NCI-H526 treated with DMSO at 0.1 percent for 48 hours (cell line): Measurements from ENCODE around the gene PLA2G4A.

Experiments used
- DNase-seq: peaks from one replicate; lab custom pipeline; 2025; lab: John Stamatoyannopoulos, UW

The PLA2G4A gene

DNA sequence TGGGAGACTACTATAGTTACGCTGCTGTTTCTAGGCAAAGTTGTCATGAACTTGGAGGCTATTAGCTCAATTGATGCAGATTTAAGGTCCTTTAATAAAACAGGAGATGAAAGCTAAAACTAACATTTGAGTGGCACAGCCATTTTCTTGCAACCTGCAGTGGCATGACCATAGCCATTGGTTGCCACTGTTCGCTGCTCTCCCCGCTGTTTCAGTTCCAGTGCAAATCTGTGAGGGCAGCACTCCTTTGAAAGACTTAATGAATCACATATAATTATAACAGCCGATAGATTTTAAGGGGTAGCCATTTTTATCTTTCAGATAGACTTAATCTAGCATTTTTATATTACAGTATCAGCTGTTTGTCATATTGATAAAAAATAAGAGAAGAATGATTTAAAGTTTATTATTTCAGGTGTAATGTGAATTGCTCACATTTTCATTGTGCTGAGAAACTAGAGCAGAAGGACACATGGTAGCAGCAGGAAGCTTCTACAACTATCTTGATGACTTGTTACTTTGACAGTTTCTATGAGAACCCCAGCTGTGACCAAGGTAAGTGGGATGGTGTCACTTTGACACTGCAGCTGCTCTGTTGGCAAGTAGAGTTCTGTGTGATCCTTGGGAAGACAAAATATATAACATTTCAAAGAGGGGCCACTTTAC lies 203.7 kb downstream of the PLA2G4A start:
- DNase-seq = no peak

DNA sequence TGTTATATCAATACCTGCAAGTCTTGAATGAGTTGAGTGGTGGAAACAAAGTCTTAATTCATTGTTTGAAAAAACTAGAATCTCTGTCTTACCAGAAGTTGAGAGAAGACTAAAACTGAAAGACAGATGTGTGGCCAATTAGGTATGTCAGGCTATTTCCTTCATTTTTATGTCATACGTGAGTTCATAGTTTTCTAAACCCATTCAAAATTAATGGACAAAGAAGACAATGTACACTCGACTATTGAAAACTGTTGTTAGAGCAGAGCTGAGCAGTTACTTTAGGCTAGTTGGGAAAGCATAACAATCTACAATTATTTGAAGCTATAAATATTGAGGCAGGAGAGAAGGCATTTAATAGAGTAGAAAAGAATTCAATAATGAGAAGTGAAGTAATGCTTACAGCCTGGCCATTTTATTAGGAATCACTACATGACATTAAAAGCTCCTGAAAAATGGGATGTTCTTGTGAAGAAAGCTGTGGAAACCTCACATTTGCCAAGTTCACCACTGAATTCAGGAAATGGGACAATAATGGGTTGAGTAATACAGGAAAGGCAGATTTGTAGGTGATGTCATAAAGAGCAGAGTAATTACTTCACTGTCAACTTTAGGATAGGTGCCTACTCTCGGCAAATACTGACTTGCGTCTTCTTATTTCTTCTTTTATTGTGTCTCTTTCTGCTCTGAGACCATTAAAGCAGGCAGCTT lies 204.4 kb downstream of the PLA2G4A start:
- DNase-seq = no peak

DNA sequence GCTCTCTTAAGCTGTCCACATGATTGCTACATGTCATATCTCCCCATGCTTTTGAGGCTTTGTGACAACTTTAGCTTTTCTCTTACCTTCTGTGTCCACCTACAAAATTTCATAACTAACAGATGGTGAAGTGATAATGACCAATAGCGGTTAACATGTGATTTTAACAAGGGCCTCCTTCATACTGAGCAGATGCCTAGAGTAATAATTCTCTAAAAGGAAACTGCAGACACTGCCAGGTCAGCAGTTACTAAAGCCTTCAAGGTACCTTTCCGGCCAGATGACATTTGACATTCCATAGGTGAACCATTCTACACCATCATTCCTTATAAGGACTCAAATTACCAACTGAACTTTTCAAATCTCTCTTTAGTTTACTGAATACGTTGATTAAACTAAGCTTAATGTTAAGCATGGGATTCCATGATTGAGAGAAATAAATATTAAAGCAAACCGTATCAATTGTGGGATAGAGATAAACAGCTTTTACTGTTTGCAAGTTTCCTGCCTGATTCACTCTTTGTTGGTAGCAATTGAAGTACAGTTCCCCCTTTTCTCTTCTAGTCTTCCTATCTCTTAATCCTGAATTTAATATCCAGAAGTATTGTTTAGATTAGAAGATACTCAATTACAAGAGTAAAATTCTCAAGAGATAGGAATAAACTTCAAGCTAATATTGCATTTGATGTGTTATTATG lies 205.1 kb downstream of the PLA2G4A start:
- DNase-seq = no peak

DNA sequence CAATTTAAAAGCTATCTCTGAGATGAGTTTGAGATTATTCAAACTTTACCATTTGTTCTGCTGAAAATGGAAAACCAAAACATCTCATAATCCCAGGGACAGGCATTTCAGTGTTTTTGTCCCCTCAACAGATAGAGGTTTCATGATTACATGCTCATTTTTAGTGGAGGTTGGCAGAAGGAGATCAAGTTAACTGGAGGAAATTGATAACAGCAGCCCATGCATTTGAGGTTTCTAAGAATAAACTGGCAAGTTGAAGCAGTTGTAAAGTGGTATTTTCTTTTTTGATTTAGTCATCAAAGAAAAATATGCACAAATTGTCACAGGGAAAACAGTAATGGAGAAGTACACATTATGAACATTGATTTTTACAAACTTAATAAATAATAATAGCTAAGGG lies 205.8 kb downstream of the PLA2G4A start:
- DNase-seq = no peak

DNA sequence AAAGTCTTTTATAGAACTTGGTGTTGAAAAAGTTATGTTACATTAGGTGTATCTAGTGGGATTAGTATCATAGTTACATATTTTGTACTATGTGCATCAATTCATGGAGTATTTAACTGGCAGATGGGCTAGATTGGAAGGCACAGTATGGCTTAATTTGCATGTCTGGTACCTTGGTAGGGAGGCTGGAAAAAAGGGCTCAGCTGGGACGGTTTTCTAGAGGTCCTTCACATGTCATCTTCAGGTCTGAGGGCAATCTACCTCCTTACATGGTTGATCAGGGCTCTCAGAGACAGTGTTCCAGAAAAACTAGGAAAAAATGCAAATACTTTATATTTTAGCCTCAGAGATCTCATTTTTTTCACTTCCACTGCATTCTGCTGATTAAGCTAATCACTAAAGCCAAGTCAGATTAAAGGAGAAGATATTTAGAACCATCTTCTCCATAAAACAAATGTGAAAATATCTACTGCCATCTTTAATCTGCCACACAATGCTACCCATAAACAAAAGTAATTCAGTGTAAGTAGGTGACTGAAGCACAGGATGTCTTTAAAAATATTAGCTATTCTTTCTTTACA lies 209.3 kb downstream of the PLA2G4A start:
- DNase-seq = no peak
